ENCODE results near the gene WNT8B.
A peak's percentile ranks its signal among the peaks of the same experiment; 100 is the strongest.

WNT8B gene

GRCh38 chr10:100483876-100484666, 21.3 kb downstream of the WNT8B start:
- DNase-seq = no peak

- no peak for DNase-seq
Observed at GRCh38 chr10:100485366-100485765, 22.6 kb downstream of the WNT8B start.

GRCh38 chr10:100485801-100486495, 23.1 kb downstream of the WNT8B start:
- no peak for DNase-seq

- no peak for DNase-seq
Observed at GRCh38 chr10:100487529-100487928, 24.7 kb downstream of the WNT8B start.

GRCh38 chr10:100489396-100489795, 26.6 kb downstream of the WNT8B start:
- DNase-seq = no peak

GRCh38 chr10:100490531-100490930, 27.7 kb downstream of the WNT8B start:
- no peak for DNase-seq

GRCh38 chr10:100496567-100496966, 33.8 kb downstream of the WNT8B start:
- DNase-seq = no peak

DNA sequence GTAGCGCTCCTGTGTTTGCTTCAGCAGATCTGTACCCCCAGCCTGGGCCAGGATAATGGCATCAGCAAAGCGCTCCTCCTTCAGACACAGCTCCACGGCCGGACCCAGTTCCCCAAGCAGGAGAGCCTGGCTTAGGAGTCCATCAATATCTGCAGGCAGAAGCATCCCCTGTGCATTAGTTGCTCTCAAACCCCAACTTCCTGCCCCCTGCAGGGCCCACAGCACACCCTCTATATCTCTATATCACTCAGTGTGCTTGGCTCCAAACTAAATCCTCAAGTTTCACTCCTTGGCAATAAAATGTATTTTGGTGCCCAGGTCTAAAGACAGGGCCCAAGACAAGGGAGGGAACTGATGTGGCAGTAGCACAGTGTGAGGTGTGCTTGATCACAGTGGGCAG, 35.2 kb downstream of the WNT8B start:
- DNase-seq = no peak

GRCh38 chr10:100501423-100501822, 38.6 kb downstream of the WNT8B start:
- DNase-seq = no peak

- DNase-seq = no peak
Observed at GRCh38 chr10:100502926-100503494, 40.2 kb downstream of the WNT8B start.

DNA sequence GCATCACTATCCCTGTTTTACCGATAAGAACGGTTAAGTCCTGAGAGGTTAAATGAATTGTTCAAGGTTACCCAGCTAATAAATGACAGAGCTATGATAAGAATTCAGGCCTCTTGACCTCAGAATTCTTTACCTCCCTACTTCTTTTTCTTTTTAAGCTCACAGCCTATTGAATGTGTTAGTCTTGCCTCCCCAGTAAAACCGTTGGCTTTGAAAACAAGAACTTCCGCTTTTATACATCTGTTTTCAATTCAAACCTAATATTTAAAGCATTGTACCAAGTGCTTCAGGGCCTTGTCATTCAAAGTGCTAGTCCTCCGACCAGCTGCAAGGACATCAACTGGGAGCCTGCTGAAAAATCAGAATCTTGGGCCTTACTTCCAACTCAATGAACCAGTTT, 41.3 kb downstream of the WNT8B start:
- DNase-seq = no peak

DNA sequence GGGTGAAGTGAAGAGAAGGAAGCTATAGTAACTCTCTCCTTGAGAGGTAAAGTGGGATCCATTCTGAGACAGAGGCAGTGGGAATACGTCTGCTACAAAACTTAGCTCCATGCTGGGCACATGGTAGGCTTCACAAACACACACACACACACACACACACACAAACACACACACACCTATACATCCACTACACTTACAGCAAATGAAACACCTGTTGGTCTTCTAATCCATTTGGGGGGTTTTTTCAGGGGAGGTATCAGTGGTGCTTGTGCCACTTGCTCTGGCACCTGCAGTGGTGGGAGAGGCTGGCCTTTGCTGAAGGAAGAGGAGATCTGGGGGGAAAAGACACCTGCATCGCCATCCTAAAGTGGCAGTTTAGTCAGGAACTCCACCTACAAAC, 42.4 kb downstream of the WNT8B start:
- DNase-seq = no peak

DNA sequence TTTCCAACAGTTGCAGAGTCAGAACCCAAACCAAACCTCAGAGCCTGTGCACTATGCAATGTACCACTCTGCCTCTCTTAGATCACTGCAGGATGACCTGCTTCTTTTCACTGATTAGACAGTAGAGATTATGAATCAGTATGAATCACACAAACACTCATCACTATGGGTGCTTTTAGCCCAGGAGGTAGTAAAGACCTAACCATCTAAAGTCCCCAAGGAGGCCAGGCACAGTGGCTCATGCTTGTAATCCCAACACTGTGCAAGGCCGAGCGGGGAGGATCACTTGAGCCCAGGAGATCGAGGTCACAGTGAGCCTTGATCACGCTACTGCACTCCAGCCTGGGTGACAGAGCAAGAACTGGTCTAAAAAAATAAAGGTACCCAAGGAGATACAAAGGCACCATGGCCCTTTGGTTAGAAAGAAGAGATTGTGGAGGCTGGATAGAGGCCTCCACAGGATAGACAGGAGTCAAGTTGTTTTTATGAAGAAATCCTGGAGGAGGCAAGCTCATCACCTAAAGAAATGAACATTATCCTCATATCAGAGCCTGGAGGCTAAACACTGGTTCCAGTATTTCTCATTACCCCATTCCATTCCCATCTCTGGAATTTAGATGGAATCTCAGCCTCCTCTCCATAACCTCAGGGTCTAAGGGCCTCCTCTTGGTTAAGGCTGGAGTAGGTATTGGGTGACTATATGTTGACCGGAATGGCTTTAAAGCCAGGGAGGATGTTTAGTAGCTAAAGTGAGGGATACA, 44.0 kb downstream of the WNT8B start:
- no peak for DNase-seq

DNA sequence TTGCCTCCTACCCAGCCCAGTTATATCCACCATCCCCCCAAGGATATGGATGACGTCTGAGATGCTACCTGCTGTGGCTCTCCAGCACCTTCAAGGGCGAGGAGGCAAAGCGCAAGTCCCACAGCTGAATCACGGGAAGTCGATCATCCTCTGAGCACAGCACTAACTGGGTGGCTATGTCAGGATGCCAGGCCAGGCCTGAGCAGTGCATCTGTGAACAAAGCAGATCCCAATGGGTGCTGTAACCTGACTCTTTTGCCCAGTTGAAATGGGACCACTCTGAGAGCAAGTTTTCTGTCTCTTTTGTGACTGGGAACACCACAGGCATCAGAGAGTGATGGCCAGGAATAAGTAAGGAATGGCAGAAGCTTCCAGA, 44.5 kb downstream of the WNT8B start:
- no peak for DNase-seq

DNA sequence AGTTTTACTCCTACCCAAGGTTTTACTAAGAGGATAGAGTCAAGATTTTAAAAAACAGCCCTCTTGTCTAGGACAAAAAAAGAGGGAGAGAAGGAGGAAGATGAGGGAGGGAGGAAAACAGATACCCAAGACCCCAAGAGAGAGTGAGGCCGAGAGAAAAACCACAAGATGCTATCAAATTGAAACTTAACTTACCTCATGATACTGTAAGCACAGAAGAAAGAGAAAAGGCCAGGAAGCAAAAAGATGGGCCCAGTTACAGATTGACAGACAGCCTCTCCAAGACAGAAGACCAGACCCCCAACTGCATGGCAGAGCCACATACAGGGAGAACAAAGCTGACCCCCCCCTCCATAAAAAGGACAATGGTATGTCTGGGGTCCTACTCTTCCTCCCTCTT, 45.5 kb downstream of the WNT8B start:
- no peak for DNase-seq

- DNase-seq = no peak
Observed at GRCh38 chr10:100508691-100509150, 45.9 kb downstream of the WNT8B start.

DNA sequence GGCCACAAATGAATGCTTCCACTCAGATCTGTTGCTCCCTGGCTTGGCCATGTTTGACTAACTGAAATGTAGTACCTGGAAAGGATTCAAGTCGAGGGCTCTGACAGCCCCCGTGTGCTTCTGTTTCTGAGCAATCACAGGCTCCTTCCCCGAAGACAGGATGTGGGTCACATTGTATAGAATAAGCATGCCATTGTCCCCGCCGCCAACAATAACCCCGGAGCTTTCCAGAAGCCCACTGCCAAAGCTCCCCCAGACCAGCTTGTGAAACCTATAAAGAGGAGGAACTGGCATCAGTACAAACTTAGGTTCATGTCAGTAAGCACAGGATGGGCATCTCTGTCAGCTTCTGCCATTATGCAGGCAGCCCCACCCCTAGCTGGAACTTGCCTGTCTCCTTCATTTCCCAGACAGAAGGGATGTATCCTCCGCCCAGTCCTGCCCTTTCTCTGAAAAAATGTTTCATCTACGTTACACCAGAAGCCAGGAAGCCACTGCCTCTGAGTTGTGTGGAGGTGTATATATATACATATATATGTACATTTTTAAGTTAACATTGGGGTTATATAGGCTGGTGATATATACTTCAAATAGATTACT, 46.5 kb downstream of the WNT8B start:
- DNase-seq = no peak

- DNase-seq = no peak
Observed at GRCh38 chr10:100510533-100511308, 47.9 kb downstream of the WNT8B start.

- no peak for DNase-seq
Observed at GRCh38 chr10:100515612-100516011, 52.8 kb downstream of the WNT8B start.

DNA sequence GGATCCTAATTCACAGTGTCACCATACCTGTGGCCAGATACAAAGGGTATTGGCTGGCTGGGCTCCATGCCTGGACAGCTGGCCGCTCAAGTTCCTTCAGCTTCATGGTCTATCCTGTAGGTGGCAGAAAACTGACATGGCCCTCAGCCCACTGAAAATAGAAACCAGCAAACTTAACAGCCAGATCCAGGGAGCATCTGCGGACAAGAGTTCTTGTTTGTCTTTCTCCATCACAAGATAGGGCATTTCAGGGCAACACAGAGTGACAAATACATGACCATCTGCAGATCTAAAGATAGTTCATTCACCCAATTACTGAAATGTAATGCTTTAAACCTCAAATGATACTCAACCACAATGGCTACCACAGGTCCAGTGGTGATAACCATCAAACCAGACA, 54.0 kb downstream of the WNT8B start:
- no peak for DNase-seq

DNA sequence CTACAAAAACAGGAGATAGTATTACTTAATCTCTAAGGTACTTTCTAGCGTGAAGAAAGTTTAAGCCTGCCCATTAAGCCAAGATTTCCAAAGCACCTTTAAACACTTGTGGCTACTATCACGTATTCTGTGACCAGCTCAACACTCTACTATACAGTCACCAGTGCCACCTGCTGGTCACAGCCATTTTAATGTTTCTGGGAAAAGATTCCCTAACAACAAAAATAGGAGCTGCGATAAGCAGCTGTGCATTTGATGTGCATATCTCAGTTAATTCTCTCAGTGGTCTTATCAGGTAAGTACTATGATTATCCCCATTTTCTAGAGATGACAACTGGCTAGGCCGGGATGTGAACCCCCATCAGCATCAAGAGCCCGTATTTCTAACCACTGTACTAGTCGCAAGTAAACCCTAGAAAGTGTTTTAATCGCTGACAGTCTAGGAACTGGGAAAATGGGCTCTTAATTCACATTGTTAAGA, 56.0 kb downstream of the WNT8B start:
- DNase-seq = peak; percentile 0
